ENCODE results near the gene ZNF24.

Gene ZNF24

DNA sequence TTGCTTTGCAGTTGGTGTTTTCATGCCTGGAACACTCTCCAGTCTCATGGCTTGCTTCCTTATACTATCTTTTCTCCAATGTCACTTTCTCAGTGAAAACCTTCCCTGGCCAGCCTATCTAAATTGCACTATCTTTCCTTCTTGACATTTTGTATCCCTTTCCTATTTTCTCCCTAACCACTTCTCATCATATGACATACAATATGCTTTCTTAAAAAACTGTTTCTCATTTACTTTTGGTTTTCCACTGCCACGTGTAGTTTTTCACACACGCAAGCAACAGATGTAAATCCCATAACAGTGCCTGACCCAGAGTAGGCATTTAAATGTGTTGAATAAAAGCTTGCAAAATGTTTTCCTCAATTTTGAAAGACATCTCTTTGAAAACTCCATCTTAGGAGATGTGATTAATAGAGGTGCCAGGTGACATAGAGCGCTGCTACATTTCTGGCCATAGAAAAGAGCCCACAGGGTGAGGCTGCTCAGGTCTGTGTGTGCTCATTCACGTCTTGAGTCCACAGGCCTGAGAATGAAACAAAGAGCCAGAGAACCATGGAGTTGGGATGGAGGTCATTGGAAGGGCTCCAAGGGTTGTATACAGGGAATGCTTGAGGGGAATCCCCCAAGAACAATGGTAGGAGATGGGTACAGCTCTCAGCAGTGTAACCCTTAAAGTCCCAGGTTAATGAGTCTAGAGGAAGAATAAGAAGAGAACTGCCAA, 12.7 kb downstream of the ZNF24 start:
- no peak overlapping the region for H3K27ac ChIP-seq (ENCODE audit: low read length)
- no peaks in the 10 kb centered on the region for H3K27me3 ChIP-seq (ENCODE audit: control insufficient read depth in 1 of 2, insufficient read depth in 2 of 2, low read length in 2 of 2)
- peaks cover 29 to 44% of the 10 kb centered on the region in 2 donors for H3K36me3 ChIP-seq (ENCODE audit: control insufficient read depth in 2 of 2, insufficient read depth in 2 of 2, low read length in 2 of 2)
- no peaks in the 10 kb centered on the region for H3K4me1 ChIP-seq (ENCODE audit: control insufficient read depth, insufficient read depth, low read length)
- H3K4me3 ChIP-seq (ENCODE audit: low read length in 2 of 2) = no peak overlapping the region
- H3K9ac ChIP-seq (ENCODE audit: low read length in 2 of 2) = no peak overlapping the region
- no peaks in the 10 kb centered on the region for H3K9me3 ChIP-seq (ENCODE audit: control insufficient read depth in 2 of 2, low read length in 2 of 2)

DNA sequence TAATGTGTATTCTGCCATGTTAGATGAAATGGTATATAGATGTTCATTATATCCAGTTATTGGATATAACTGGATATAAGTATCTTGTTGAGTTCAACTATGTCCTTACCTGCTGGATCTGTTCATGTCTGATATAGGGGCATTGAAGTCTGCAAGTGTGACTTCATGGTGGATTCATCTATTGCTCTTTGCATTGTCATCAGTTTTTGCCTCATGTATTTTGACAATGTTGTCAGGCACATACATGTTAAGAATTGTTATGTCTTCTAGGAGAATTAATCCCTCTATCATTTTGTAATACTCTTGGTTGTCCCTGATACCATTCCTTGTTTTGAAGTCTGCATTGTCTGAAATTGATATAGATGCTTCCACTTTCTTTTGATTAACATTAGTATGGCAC, 15.4 kb downstream of the ZNF24 start:
- Histone ChIP-seq H3K36me3 (ENCODE audit: control insufficient read depth in 2 of 2, insufficient read depth in 2 of 2, low read length in 2 of 2) (peaks cover 14 to 24% of the 10 kb centered on the region in 2 donors), H3K9me3 (ENCODE audit: control insufficient read depth in 2 of 2, low read length in 2 of 2) (no peaks in the 10 kb centered on the region), H3K27ac (ENCODE audit: low read length) (no peak overlapping the region), H3K27me3 (ENCODE audit: control insufficient read depth in 1 of 2, insufficient read depth in 2 of 2, low read length in 2 of 2) (no peaks in the 10 kb centered on the region), H3K4me3 (ENCODE audit: low read length in 2 of 2) (no peak overlapping the region), H3K9ac (ENCODE audit: low read length in 2 of 2) (no peak overlapping the region), H3K4me1 (ENCODE audit: control insufficient read depth, insufficient read depth, low read length) (no peaks in the 10 kb centered on the region)

DNA sequence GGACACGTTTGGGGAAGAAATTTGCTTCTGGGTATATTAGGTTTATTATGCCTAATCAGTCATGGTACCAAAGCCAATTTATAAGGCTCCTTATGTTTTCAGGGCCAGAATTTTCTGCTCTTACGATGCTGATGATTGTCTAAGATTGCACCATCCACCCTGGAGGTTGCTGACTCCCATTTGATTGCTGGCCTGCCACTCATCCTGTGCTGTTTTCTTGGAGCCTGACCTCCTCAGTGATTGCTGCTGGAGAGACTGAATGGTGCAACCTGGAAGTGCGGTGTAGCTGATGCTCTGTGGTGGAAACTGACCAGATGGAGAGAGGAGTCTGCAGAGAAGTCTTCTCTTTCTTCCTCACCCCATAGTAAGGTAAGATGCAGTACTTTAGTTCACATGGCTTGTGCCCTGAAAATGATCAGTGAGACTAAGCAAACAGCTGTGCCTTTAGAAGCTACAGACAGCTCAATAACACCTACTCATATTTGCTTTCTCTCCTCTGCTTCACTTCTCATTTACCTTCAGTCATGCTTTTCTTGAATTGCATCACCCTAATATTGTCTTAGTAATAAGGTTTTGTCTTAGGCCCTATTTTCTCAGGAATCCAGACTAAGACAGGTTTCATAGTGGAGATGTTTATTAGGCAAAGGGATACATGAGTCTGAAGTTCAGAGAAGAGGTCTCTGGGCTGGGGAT, 17.4 kb downstream of the ZNF24 start:
- H3K27ac ChIP-seq (ENCODE audit: low read length) = no peak overlapping the region
- H3K9me3 ChIP-seq (ENCODE audit: control insufficient read depth in 2 of 2, low read length in 2 of 2) = no peaks in the 10 kb centered on the region
- H3K4me1 ChIP-seq (ENCODE audit: control insufficient read depth, insufficient read depth, low read length) = no peaks in the 10 kb centered on the region
- no peak overlapping the region for H3K9ac ChIP-seq (ENCODE audit: low read length in 2 of 2)
- no peak overlapping the region for H3K4me3 ChIP-seq (ENCODE audit: low read length in 2 of 2)
- H3K27me3 ChIP-seq (ENCODE audit: control insufficient read depth in 1 of 2, insufficient read depth in 2 of 2, low read length in 2 of 2) = no peaks in the 10 kb centered on the region
- peaks cover 5% of the 10 kb centered on the region in 2 donors for H3K36me3 ChIP-seq (ENCODE audit: control insufficient read depth in 2 of 2, insufficient read depth in 2 of 2, low read length in 2 of 2)

DNA sequence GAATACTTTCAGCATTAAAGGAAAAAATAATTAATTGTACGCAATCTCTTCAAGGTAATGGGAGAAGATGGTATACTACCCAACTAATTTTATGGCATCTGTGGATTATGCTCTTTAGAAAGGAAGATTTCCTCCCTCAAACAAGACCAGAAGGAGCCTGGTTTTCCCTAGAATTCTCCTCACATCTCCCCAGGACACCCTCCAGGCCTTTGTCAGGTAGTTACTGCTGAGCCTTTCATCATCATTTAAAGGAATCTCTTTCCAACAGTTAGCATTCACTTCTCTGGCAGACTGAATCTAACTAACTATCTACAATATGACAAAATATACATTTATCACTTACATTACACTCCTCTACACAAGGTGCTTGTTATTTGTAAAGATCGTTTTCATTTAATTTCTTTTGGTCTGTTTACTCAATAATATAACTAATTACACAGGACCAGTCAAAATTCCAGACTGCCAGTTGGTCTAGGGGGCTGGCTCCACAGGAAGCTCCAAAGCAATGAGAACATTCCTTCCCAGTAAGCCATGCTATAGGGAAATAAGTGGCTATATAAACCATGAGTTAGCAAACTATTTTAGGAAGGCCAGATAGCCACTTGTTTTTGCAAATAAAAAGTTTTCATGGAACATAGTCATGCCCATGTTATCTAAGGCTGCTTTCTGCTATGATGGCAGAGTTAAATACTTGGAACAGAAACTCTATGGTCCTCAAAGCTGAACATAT, 19.1 kb downstream of the ZNF24 start:
- no peaks in the 10 kb centered on the region for H3K36me3 ChIP-seq (ENCODE audit: control insufficient read depth in 2 of 2, insufficient read depth in 2 of 2, low read length in 2 of 2)
- H3K4me3 ChIP-seq (ENCODE audit: low read length in 2 of 2) = no peak overlapping the region
- no peaks in the 10 kb centered on the region for H3K9me3 ChIP-seq (ENCODE audit: control insufficient read depth in 2 of 2, low read length in 2 of 2)
- no peak overlapping the region for H3K27ac ChIP-seq (ENCODE audit: low read length)
- no peak overlapping the region for H3K9ac ChIP-seq (ENCODE audit: low read length in 2 of 2)
- H3K4me1 ChIP-seq (ENCODE audit: control insufficient read depth, insufficient read depth, low read length) = no peaks in the 10 kb centered on the region
- H3K27me3 ChIP-seq (ENCODE audit: control insufficient read depth in 1 of 2, insufficient read depth in 2 of 2, low read length in 2 of 2) = no peaks in the 10 kb centered on the region

DNA sequence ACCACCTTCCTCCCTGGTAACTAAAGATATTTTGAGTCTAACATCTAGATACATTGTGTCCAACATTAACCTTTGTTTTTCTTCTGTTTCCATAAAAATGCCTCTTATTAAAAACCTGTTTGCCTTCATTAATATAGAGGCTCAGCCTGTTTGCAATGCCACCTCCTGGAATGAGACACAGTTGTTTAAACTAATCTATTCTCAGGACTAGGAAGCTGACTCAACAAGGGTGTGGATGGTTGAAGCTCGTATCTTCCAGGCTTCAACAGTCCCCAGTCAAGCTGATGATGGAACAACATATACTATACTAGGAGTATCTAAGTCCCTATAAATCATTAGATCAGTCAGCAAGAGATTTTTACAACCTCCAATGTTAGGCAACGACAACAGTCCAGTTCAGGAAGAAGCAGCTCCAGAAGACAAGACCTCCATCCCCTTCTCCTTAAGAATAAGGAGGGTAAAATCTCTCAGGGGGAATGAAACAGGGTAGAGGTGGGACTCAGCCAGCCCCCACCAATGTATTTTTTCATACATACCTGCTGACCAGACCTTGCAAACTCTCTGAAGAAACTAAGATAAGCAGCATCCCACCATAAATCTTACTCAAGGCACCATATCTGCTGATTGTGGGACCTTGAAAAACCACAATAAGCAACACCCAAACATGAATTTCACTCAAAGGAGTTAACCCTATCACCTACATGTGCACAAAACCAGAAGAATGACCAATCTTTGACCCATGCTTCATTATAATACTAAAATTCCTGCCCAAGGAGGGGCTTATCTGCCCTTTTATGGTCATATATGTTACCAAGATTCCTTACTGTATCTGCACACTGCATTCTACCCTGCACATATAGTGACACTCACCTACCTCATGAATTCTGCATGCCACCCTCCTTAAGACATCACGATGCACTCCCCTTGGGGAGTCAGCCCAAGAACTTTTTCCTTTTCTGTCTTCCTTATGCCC, 21.4 kb downstream of the ZNF24 start:
- no peak overlapping the region for H3K27ac ChIP-seq (ENCODE audit: low read length)
- H3K27me3 ChIP-seq (ENCODE audit: control insufficient read depth in 1 of 2, insufficient read depth in 2 of 2, low read length in 2 of 2) = no peaks in the 10 kb centered on the region
- no peaks in the 10 kb centered on the region for H3K9me3 ChIP-seq (ENCODE audit: control insufficient read depth in 2 of 2, low read length in 2 of 2)
- no peak overlapping the region for H3K9ac ChIP-seq (ENCODE audit: low read length in 2 of 2)
- no peak overlapping the region for H3K4me3 ChIP-seq (ENCODE audit: low read length in 2 of 2)
- H3K36me3 ChIP-seq (ENCODE audit: control insufficient read depth in 2 of 2, insufficient read depth in 2 of 2, low read length in 2 of 2) = no peaks in the 10 kb centered on the region
- no peaks in the 10 kb centered on the region for H3K4me1 ChIP-seq (ENCODE audit: control insufficient read depth, insufficient read depth, low read length)

DNA sequence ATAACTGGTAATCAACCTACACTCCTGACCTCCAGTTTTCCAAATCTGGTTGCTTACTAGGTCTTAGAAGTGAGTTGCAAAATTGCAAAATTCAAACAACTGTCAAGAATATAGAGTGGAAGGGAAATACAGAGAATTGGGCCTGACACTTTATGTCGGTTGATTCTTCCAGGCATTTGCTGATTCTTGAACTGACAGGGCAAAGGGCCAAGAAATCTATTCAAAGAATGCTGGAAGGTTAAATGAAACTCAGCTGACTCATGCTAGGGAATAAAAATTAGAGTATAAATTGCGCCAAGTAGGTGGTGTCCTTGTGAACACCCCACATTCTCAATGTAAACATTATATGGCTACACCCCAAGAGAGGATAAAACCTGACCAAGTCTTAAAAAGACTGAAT, 32.7 kb downstream of the ZNF24 start:
- Histone ChIP-seq H3K27ac (ENCODE audit: low read length) (no peak overlapping the region), H3K4me1 (ENCODE audit: control insufficient read depth, insufficient read depth, low read length) (no peaks in the 10 kb centered on the region), H3K9me3 (ENCODE audit: control insufficient read depth in 2 of 2, low read length in 2 of 2) (peaks cover 19 to 40% of the 10 kb centered on the region in 2 donors)

DNA sequence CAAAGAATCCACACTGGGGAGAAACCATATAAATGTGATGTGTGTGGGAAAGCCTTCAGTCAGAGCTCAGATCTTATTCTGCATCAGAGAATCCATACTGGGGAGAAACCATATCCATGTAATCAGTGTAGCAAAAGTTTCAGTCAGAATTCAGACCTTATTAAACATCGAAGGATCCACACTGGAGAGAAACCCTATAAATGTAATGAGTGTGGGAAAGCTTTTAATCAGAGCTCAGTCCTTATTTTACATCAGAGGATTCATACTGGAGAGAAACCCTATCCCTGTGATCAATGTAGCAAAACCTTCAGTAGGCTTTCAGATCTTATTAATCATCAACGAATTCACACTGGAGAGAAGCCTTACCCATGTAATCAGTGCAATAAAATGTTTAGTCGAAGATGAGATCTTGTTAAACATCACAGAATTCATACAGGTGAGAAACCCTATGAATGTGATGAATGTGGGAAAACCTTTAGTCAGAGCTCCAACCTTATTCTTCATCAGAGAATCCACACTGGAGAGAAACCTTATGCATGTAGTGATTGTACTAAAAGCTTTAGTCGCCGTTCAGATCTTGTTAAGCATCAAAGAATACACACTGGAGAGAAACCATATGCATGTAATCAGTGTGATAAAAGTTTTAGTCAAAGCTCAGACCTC, 37.5 kb downstream of the ZNF24 start:
- Histone ChIP-seq H3K4me1 (ENCODE audit: control insufficient read depth, insufficient read depth, low read length) (no peaks in the 10 kb centered on the region), H3K9me3 (ENCODE audit: control insufficient read depth in 2 of 2, low read length in 2 of 2) (peaks cover 27 to 42% of the 10 kb centered on the region in 2 donors), H3K27me3 (ENCODE audit: control insufficient read depth in 1 of 2, insufficient read depth in 2 of 2, low read length in 2 of 2) (no peaks in the 10 kb centered on the region), H3K9ac (ENCODE audit: low read length in 2 of 2) (no peak overlapping the region), H3K4me3 (ENCODE audit: low read length in 2 of 2) (peak overlapping the region in 1 of 2 donors; percentile 17), H3K36me3 (ENCODE audit: control insufficient read depth in 2 of 2, insufficient read depth in 2 of 2, low read length in 2 of 2) (peaks cover 7 to 27% of the 10 kb centered on the region in 2 donors), H3K27ac (ENCODE audit: low read length) (no peak overlapping the region)

More for the DNA sequence above, 32.7 kb downstream of the ZNF24 start:
- Histone ChIP-seq H3K4me3 (ENCODE audit: low read length in 2 of 2) (no peak overlapping the region), H3K36me3 (ENCODE audit: control insufficient read depth in 2 of 2, insufficient read depth in 2 of 2, low read length in 2 of 2) (peaks cover 2 to 19% of the 10 kb centered on the region in 2 donors), H3K9ac (ENCODE audit: low read length in 2 of 2) (no peak overlapping the region), H3K27me3 (ENCODE audit: control insufficient read depth in 1 of 2, insufficient read depth in 2 of 2, low read length in 2 of 2) (no peaks in the 10 kb centered on the region)

DNA sequence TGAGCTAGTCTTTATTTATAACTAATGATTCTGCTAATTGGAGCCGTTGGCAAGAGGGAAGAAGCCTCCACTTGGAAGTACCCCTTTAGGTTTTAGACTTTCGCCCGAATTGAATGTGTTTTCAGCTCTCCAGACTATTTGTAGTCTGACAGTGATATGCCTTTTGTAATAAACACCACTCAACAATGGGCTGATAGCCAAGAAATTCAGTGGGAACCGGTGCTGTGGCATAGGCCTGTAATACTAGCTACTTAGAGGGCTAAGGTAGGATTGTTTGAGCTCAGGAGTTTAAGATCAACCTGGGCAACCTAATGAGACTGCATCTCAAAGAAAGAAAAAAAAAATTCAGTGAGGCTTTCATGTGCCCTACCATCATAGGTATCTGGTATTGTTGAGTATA, 40.6 kb downstream of the ZNF24 start:
- H3K9me3 ChIP-seq (ENCODE audit: control insufficient read depth in 2 of 2, low read length in 2 of 2) = peaks cover 23 to 29% of the 10 kb centered on the region in 2 donors
- H3K27me3 ChIP-seq (ENCODE audit: control insufficient read depth in 1 of 2, insufficient read depth in 2 of 2, low read length in 2 of 2) = no peaks in the 10 kb centered on the region
- H3K27ac ChIP-seq (ENCODE audit: low read length) = no peak overlapping the region
- no peak overlapping the region for H3K4me3 ChIP-seq (ENCODE audit: low read length in 2 of 2)
- H3K36me3 ChIP-seq (ENCODE audit: control insufficient read depth in 2 of 2, insufficient read depth in 2 of 2, low read length in 2 of 2) = peaks cover 8 to 20% of the 10 kb centered on the region in 2 donors
- H3K4me1 ChIP-seq (ENCODE audit: control insufficient read depth, insufficient read depth, low read length) = no peaks in the 10 kb centered on the region
- H3K9ac ChIP-seq (ENCODE audit: low read length in 2 of 2) = no peak overlapping the region

DNA sequence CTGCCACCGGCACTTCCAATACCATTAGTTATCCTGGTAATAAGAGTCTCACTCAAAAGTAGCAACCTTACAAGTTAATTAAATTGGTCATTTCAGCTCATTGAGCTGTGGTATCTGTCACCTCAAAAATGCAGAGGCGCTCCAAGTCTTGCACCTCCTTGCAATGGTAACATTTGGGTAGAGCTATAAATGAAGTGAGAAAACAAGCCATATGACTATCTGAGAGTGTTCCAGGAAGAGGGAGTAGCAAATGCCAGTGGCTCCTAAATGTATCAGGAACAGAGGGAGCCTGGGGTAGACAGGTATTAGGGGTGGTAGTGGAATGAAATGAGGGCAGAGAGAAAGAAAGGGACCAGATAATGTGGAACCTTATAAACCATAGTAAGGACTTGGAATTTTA, 48.2 kb downstream of the ZNF24 start:
- H3K9ac ChIP-seq (ENCODE audit: low read length in 2 of 2) = no peak overlapping the region
- H3K27me3 ChIP-seq (ENCODE audit: control insufficient read depth in 1 of 2, insufficient read depth in 2 of 2, low read length in 2 of 2) = no peaks in the 10 kb centered on the region
- H3K27ac ChIP-seq (ENCODE audit: low read length) = no peak overlapping the region
- H3K4me1 ChIP-seq (ENCODE audit: control insufficient read depth, insufficient read depth, low read length) = peaks cover 3% of the 10 kb centered on the region
- peaks cover 0 to 6% of the 10 kb centered on the region in 2 donors for H3K36me3 ChIP-seq (ENCODE audit: control insufficient read depth in 2 of 2, insufficient read depth in 2 of 2, low read length in 2 of 2)
- peaks cover 0 to 4% of the 10 kb centered on the region in 2 donors for H3K9me3 ChIP-seq (ENCODE audit: control insufficient read depth in 2 of 2, low read length in 2 of 2)
- no peak overlapping the region for H3K4me3 ChIP-seq (ENCODE audit: low read length in 2 of 2)

Data from stomach smooth muscle (tissue), 2 donors.